Measurements from ENCODE around the gene DLGAP1.

DLGAP1 gene

GRCh38 chr18:4196351-4196750, 258.8 kb downstream of the DLGAP1 start (continued):
- TF ChIP-seq HIC1 (tag by site-specific recombination; IDR thresholded peaks at IDR 0.05) (no peak), ZSCAN16 (tag by site-specific recombination; IDR thresholded peaks at IDR 0.05) (no peak)

- no peaks in the 10 kb centered on the region for H3K9me3 ChIP-seq (ENCODE audit: control insufficient read depth, insufficient read depth, low read depth, low read length)
- no peak overlapping the region for H3K4me3 ChIP-seq (ENCODE audit: low read depth, low read length)
- no peaks in the 10 kb centered on the region for H3K4me1 ChIP-seq (ENCODE audit: control insufficient read depth, insufficient read depth, low read length)
- ChIA-PET CTCF (interaction anchor here (0.7 kb wide), 1 partner anchor 1191 kb away, joined by 3 read pairs; no protein-coding TSS in a partner anchor), POLR2A (no interaction called here)
- H3K27ac ChIP-seq (ENCODE audit: extremely low read depth, low read depth, low read length): no peak overlapping the region
- no peaks in the 10 kb centered on the region for H3K36me3 ChIP-seq (ENCODE audit: control insufficient read depth in 2 of 2, insufficient read depth in 1 of 2, low read length in 2 of 2)
- TF ChIP-seq ZIC2 (tag by site-specific recombination; IDR thresholded peaks at IDR 0.05) (no peak), ZNF585B (tag by site-specific recombination; IDR thresholded peaks at IDR 0.05) (no peak), AEBP2 (tag by site-specific recombination; IDR thresholded peaks at IDR 0.05; ENCODE audit: borderline replicate concordance) (no peak), ZNF10 (tag by site-specific recombination; IDR thresholded peaks at IDR 0.05) (no peak), KLF10 (tag by site-specific recombination; IDR thresholded peaks at IDR 0.05) (no peak), ZNF548 (tag by site-specific recombination; IDR thresholded peaks at IDR 0.05) (no peak), ZNF280D (tag by site-specific recombination; IDR thresholded peaks at IDR 0.05) (no peak), ZNF513 (tag by site-specific recombination; IDR thresholded peaks at IDR 0.05) (no peak), ZNF274 (IDR thresholded peaks at IDR 0.05; ENCODE audit: low read length) (no peak), ZNF274 (tag by site-specific recombination; IDR thresholded peaks at IDR 0.05; ENCODE audit: borderline replicate concordance) (no peak), ZNF221 (tag by site-specific recombination; IDR thresholded peaks at IDR 0.05; ENCODE audit: borderline replicate concordance) (no peak), ZNF155 (tag by site-specific recombination; IDR thresholded peaks at IDR 0.05) (no peak), ZNF704 (tag by site-specific recombination; IDR thresholded peaks at IDR 0.05) (no peak)
Measured at GRCh38 chr18:4193086-4193485, 262.0 kb downstream of the DLGAP1 start.
